HG03457 (cell line): ENCODE measurements around the gene TBC1D17.

Source experiments
- ATAC-seq: cut with Tn5 transposase; IDR thresholded peaks from one replicate; pipeline ENCODE4 v1.9.1; 2021; ENCODE audit warnings: moderate number of reproducible peaks; ENCODE audit not compliant: unreplicated experiment

The TBC1D17 gene

DNA sequence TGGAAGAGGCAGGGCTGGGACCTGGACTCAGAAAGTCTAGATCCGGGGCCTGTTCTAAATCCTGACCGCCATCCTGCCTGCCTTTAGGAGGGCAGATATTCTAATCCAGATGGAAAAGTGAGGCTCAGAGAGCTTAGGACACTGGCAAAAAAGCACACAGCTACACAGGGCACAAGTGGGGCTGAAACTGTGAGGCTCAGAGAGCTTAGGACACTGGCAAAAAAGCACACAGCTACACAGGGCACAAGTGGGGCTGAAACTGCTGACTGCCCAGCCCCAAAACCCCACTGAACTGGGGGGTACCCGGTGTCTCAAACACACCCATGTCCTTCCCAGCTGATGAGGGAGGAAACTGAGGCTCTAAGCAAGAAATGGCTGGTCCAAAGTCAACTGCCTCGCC lies 2.3 kb upstream of the TBC1D17 start:
- no peak for ATAC-seq

DNA sequence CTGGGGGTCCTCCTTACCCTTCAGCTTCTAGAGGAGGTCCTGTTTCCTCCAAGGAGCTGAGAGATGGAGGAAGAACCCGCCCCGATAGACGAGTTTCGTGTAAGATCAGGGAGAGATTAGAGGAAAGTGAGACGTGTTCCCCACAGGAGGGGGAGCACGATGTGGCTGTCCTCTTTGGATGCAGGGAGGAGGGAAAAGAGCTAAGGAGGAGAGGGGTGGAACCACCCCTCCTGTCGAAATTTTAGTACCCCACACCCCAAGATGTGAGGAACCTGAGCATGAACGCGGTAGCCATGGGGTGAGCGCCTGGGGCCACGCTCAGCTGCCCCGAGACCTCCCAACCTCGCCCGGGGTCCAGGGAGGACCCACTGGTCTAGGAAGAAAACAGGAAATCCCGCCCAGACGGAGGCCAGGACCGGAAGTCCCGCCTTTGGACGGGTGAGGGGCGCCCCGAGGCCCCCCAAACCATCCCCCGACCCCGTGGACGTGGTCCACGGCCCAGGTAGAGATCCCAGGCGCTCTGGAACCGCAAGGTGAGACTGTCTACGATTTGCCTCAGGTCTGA lies 1.6 kb upstream of the TBC1D17 start:
- no peak for ATAC-seq

DNA sequence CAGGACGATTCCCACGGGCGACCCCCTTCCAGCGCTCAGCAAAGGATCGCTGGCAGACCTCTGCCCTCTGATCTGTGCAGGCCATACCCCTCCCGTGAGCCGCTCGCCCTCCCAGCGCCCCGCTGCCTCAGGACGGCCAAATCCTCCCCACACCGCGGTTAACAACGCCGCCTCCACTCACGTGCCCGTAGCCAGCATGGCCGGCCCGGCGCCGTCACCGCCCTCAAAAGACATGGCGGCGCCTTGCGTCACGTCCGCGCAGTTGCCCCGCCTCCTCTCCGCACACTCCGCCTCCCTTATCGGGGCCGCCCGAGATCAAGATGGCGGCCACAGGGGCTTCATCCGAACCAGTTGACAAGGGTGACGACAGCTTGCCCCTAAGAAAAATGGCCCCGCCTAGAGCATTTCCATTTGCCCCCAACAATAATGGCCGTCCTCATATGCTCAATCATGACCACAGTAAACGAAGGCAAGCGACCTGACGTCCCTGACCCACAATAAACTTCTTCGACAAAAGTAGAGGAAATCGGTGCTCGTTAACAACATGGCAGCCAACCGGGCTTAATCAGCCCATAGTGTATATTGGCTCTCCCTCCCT lies 981 bp upstream of the TBC1D17 start:
- ATAC-seq = peak; percentile 33

DNA sequence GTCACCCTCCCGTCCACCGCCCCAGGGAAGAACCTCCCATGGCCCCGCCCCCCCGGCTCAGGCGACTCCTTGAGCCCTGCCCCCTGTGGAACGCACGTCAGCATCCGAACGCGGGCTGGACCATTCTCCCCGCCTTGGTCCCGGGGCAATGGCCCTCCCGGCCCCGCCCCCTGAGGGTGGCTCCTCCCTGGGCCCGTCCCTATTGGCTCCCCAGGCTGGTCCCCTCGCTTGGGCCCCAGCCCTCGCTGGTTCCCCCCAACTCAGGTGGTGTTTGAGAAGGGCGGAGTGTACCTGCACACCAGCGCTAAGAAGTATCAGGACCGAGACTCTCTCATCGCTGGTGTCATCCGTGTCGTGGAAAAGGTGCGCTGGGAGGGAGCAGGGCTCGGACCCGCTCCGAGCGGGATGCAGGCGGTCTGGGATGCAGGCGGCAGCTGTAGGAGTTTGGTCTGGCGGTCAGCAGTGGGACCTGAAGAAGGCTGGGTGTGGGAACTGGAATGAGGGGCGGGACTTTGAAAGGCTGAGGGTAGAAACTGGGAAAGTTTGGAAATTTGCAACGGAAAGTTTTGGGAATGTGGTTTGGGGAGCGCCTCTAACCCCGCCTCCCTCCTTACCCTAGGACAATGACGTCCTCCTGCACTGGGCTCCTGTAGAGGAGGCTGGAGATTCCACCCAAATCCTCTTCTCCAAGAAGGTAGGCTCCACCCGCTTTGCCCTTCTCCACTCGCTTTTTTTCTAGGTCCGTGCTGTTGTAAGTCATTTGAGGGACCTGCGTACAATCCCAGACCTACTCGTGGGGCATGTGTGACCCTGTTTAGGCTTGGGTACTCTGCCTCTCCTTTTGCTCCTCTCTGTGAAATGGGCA lies 609 bp downstream of the TBC1D17 start:
- peak; percentile 35 for ATAC-seq

DNA sequence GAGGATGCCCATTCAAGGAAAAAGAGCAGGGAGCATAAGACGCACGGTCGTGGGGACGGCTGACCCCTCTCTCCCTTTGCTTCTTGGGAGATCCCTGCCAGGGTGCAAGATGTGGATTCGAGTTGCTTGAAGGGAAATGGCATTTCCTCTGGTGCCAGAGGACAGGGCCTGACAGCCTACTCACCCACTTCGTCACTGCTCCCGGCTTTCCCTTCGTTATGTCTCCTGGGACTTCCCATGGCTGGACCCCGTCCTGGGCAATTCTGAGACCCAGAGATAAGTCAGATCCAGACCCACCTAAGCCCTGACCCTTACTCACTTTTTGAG lies 1.2 kb downstream of the TBC1D17 start:
- no peak for ATAC-seq

DNA sequence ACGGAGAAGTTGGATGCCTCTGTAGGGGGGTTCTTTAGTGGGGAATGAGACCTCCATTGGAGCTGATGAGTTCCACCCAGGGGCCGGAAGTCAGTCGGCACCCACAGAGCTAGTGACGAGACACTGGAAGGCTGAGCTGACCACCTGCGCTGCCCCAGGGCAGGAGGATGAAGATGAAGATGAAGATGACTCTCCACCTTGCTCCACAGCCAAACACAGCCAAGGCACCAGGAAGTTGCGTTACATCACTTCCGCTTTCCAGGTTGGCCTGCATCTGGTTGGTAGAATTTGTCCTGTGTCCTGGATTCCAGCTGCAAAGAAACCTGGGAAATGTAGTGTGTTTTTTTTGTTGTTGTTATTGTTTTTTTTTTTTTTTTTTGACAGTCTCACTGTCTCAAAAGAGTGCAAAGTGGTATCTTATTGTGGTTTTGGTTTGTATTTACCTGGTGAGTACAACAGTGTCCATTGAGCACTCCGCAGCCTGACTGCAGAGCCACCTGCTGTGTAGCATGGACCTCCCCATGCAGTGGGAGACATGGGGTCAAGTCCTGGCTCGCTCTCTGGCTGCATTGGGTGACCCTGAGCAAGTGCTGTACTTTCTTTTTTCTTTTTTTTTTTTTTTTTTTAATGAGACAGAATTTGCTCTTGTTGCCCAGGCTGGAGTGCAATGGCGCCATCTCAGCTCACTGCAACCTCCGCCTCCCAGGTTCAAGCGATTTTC lies 1.9 kb downstream of the TBC1D17 start:
- no peak for ATAC-seq

DNA sequence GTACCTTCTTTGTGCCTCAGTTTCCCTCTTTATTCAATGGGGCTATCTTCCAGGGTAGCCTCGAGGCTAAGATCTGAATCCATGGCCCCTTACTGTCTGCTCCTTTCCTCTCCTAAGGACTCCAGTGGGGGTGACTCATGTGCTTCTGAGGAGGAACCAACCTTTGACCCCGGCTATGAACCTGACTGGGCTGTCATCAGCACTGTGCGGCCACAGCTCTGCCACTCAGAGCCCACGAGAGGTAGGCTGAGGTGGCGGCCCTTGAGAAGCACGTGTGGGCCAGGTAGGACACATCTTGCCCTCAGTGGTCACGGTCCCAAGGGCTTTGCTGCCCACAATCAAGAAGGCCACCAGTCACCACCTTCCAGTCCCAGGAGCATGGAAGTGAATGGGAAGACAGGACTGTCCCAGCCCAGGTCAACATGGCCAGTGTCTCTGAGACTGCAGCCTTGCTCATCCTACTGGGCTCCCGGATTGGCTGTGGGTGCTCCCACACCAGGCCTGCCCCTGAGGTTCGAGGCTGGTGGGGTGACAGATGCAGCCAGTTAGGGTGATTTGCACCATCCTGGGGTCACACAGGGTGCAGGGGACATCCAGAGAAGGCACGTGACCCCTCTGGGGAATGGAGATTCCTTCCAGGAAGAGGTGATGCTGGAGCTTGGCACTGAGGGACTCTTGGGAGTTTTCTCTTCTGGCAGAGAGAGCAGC lies 2.8 kb downstream of the TBC1D17 start:
- ATAC-seq = no peak

DNA sequence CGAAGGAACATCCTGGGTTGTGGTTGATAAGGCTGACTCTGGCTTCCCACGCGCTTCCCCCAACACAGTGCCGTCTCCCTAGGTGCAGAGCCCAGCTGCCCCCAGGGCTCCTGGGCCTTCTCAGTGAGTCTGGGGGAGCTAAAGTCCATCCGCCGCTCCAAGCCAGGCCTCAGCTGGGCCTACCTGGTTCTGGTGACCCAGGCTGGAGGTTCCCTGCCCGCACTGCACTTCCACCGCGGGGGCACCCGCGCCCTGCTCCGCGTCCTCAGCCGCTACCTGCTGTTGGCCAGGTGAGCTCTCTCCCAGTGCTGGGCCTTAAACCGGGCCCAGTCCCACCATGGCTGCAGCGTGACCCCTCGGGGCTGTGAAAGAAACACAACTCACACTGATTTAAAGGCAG lies 3.7 kb downstream of the TBC1D17 start:
- ATAC-seq = no peak

DNA sequence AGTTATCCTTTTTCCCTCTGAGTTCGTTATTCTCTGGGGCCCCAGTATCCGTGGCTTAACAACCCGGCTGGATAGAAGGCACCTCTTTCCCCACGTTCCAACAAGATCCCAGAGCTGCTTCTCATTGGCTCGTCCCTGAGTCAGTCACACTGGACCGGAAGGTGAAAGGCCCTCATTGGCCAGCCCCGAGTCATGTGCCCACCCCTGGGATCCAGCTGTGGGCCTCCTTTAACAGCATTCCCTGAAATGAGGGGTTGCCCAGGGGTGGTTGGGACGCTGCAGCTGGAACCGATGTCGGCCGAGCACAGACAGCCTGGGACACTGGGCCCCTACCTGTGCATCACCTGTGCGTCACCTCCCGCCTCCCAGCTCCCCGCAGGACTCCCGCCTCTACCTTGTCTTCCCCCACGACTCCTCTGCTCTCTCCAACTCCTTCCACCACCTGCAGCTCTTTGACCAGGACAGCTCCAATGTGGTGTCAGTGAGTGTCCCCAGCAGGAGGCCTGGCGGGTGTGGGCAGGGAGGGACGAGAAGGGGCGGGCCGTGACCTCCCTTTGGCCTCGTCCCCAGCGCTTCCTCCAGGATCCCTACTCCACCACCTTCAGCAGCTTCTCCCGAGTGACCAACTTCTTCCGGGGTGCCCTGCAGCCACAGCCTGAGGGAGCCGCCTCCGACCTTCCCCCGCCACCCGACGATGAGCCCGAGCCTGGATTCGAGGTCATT lies 4.3 kb downstream of the TBC1D17 start:
- ATAC-seq = no peak

DNA sequence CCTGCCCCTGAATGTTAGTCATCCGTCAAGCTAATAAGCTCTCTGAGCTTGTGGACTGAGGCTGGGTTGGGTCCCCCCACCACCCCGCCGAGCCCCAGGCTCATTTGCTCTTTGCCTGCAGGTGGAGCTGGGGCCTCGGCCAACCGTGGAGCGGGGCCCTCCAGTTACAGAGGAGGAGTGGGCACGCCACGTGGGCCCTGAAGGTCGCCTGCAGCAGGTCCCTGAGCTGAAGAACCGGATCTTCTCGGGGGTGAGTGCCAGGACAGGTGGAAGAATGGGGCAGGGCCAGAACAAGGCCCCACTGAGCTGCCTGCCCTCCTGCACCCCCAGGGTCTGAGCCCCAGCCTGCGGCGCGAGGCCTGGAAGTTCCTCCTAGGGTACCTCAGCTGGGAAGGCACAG lies 5.1 kb downstream of the TBC1D17 start:
- no peak for ATAC-seq

DNA sequence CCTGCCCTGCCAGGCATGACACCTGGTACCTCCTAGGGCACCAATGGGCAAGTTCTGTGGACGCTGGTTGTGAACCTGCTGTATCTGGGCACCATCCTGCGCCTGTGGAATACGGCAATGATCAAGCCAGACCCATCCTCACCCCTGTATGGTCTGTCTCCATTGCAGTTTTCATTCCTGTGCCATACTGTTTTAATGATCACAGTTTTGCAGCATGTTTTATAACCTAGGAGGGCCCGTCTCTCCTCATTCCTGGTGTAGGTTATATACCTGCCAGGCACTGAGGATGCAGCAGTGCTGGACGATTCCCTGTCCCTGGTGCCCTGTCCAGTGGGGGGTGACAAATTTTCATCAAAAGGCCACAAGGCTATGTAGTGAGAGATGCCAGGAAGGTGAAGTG lies 5.6 kb downstream of the TBC1D17 start:
- no peak for ATAC-seq

DNA sequence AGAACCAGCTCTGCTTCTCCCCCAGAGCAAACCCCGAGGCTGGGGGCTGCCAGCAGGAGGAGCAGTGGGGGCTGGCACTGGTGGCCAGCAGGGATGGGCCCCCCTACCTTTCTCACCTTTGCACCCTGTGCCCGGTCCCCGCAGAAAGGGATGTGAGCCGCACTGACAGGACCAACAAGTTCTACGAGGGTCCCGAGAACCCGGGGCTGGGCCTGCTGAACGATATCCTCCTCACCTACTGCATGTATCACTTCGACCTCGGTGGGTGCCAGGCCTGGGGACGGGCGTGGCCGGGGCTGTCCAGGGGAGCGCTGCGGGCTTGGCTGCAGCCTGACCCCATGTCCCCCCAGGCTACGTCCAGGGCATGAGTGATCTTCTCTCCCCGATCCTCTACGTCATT lies 6.6 kb downstream of the TBC1D17 start:
- no peak for ATAC-seq

DNA sequence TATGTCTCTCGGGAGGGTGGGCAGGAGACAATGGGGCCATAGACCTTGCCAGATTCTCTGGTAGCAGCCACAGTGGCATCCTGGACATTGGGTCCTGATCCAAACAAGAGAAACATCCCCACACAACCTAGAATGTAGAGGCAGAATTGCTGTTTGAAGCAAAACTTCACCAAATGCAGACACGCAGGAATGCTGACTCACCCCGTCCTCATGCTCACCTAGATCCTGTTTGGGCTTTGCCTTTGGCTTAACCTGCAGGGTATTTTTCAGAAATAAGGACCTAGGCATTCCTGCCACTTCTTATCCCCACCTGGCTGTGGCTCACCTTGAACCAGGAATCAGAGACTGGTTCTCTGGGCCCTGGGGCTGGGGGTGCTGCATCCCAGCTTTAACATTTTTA lies 7.3 kb downstream of the TBC1D17 start:
- ATAC-seq = no peak

DNA sequence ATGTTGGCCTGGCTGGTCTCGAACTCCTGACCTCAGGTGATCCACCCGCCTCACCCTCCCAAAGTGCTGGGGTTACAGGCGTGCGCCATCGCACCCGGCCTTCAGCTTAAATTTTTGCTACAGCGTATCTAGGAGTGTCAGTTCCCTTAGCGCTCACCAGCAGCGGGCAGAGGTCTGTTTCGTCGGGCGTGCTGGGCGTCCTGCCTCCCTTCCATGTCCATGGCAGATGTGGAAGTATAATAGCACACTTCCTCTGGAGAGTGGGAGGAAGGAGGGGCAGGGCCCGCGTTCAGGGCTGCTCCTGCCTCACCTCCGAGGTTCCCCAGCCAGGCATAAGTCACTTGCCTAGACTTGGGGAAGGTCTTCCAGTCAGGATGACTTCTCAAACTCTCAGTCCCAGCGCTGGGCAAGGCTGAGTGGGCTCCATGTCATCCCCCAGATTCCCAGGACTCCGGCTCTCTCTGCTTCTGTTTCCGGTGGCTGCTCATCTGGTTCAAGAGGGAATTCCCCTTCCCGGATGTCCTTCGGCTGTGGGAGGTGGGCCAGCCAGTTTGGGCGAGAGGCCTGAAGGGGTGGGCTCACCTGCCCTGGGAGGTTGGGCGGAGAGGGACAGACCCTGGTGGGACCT lies 9.6 kb downstream of the TBC1D17 start:
- ATAC-seq = no peak

DNA sequence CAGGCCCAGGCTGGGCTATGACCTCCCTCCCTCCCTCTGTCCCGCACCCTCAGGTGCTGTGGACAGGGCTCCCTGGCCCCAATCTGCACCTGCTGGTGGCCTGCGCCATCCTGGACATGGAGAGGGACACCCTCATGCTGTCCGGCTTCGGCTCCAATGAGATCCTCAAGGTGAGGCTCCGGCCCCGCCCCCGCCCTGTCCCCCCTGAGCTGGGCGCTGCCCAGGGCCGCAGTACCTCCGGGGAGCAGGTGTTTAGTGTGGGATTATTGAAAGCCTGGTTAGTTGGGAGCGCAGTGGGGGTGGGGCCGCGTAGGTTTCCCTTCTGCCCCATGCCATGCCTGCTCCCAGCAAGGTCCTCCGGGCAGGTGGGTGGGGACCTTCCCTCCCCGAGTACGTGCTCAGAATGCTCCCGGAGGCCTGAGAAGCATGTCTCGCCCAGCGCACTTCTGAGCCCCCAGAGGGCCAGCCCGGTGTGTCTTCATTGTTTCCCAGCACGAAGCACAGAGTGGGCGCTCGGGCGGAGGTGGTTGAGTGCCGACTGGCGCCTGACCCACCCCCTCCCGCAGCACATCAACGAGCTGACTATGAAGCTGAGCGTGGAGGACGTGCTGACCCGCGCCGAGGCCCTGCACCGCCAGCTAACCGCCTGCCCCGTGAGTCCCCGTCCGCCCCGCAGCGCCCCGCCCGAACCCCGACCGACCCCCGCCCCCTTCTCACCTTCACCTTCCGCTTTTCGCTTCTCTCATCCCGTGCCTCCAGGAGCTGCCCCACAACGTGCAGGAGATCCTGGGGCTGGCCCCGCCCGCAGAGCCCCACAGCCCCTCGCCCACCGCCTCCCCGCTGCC lies 10.4 kb downstream of the TBC1D17 start:
- no peak for ATAC-seq

DNA sequence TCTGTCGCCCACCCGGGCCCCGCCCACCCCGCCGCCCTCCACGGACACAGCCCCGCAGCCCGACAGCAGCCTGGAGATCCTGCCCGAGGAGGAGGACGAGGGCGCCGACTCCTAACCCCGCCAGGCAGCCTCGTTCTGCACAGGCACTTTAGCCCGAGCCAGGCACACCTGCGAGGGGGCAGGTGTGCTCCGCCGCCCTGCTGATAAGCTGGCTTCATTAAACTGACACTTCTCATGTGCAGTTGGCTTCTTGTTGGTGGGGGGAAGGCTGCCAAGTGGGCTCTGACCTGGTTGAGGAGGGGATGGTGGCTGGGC lies 11.0 kb downstream of the TBC1D17 start:
- ATAC-seq = no peak

DNA sequence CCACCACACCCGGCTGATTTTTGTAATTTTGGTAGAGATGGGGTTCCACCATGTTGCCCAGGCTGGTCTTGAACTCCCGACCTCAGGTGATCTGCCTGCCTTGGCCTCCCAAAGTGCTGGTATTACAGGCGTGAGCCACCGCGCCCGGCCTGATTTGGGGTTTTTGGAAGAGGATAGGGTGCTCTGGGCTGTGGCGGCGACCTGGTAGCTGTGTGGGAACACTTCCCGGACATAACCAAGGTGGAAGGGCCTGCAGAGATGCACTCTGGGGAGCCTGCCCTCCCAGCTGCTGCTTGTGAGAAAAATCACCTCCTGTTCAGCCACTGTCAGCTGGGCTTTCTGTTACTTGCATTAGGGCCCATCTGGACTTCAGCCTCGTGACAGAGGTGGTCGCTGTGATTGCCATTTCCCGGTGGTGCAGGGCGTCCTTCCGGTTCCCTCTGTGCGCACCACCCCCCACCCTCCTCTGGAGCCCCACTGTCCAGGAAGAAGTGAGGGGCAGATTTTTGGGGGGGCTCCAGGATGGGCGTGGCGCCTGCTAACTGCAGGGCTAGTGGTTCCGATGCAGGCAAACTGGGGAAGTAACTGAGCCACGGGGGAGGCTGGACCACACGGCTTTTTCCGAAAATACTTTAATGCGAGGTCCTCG lies 11.7 kb downstream of the TBC1D17 start:
- no peak for ATAC-seq

DNA sequence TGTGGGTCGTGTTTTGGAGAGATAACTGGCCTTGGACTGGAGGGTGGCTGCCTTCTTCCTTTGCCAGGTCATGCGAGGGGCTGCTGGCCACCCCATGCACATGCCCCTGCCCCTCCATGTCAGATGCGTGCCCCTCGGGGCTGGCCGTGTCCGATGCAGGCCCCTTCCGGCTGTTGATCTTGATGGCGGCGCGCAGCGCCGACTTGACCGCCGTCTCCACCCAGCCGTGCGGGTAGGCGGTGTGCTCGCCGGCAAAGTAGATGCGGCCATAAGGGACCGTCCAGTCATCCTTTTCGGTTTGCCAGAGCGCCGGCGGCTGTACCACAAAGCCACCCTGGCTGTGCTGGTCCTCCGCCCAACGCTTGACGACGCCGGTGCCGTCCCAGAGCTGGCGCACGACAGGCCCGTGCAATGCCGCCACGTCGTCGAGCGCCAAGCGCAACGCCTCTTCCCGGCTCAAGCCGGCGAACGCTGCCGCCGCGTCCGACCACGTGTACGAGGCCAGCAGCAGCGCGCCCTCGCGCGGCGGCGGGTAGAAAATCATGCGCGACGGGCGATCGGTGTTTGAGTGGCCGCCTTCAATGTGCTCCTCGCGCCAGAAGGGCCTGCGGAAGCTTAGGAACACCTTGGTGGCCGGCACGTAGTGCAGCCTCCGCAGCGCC lies 12.3 kb downstream of the TBC1D17 start:
- no peak for ATAC-seq
